Activated gamma-delta T cell (primary cell): ENCODE measurements around the gene SMCP.

Source experiments
- DNase-seq: peaks from one replicate; lab custom pipeline; 2025; lab: John Stamatoyannopoulos, UW

Gene SMCP

GRCh38 chr1:152886758-152887409 lies 8.8 kb downstream of the SMCP start:
- no peak for DNase-seq

DNA sequence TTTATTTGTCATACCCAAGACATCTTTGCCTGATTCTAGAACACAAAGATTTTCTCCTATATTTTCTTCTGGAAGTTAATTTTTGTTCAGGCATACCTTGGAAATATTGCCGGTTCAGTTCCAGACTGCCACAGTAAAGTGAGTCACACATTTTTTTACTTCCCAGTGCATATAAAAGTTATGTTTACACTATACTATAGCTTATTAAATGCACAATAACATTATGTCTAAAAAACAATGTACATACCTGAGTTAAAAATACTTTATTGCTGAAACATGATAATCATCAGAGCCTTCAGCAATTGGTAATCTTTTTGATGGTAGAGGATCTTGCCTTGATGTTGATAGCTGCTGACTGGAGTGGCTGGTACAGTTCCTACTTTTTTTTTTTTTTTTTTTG lies 10.0 kb downstream of the SMCP start:
- no peak for DNase-seq

DNA sequence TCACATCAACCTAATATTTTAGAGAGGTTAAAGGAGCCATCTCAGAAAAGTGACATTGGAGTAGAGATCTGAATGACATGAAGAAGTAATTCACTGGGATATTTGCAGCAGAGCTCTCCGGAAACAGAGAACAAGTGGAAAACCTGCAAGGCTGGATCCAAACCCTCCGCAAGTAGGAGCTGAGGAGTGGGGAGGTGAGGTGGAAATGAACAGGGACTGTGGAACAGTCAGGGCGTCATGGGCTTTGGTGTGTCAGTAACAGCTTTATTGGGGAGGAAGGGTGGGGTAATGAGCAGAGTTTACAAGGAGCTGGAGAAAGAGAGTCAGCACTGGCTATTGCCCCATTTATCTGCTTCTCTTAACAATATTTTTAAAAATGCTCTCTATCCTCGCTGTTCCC lies 20.9 kb downstream of the SMCP start:
- DNase-seq: no peak

GRCh38 chr1:152899883-152900282 lies 21.8 kb downstream of the SMCP start:
- no peak for DNase-seq

DNA sequence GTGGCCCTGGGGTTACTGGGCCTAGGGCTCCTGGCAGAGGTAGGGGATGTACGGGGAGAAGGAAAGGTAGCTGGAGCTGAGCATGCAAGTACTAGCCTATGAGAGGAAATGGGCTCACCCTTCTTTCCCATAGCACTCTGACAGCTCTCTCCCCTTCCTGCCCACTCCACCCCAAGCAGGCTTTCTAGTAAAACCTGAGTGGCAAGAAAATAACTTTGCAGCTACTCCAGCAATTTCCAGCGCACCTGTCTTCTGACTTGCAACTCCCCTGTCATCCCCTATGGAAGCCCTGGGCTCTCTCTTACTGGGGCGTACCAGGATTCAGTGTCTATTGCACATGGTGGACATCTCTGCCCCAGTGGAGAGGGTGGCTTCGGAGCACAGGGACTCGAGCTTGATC lies 23.5 kb downstream of the SMCP start:
- DNase-seq: no peak

GRCh38 chr1:152902636-152903035 lies 24.5 kb downstream of the SMCP start:
- no peak for DNase-seq

- DNase-seq: no peak
Measured at GRCh38 chr1:152904688-152905440, 26.7 kb downstream of the SMCP start.

GRCh38 chr1:152906023-152906565 lies 28.0 kb downstream of the SMCP start:
- no peak for DNase-seq

- DNase-seq: no peak
Measured at GRCh38 chr1:152907686-152908601, 29.8 kb downstream of the SMCP start, which contains the start of gene IVL. TSS of gene IVL (plus strand) at chr1:152908546. CDS start at chr1:152909798, 1,252 bp downstream.

DNA sequence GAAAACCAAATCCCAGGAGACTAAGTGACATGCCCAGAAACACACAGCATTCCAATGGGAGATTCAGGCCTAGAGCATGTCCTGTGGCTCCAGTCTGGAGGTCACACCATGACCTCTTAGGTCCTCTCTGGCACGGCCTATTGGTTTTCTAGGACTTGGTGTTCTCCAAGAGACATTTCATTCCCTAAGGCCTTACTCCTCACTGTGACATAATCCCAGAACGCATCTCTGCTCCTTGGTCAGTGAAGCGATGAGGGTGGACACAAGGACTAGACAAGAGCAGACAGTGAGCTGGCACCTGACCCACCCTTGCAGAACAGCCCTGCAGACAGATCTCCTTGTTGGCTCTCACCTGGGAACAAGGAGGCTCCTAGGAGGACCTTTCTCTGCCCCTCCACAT lies 31.1 kb downstream of the SMCP start:
- DNase-seq: no peak

DNA sequence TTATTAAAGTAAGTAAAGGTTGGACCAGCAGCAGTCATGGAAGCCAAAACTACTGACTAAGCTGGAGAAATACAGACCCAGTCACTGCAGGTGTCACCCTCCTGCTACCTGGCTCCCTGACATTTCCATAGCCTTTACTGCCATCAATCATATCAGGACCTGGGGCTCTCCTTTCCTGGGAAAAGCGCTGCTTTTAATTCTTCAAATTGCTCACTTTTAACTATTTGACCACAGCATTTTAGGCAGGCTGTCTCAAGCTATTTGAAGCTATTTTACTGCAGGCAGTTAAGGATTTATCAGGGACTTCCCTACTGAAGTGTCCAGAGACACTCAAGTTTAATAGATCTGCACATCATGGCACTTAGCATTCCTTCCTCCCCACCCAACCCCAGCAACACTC lies 34.3 kb downstream of the SMCP start:
- no peak for DNase-seq

DNA sequence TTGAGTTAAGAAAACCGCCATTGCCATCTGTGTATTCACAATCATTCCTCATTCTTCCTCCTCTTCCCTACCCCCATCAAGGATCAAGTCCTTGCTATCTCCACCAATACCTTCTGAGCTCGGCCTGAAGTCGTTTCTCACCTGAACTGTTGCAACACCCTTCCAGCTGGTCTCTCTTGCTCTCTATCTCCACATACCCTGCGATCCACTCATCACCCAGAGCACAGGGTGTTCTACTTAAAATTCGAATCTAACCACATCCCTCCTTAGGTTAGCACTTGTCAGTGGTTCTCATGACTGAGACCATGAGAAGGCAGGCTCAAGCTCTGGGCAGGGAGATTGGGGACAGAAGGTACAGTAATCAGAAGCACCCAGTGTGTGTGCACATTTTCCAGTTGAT lies 34.8 kb downstream of the SMCP start:
- no peak for DNase-seq

DNA sequence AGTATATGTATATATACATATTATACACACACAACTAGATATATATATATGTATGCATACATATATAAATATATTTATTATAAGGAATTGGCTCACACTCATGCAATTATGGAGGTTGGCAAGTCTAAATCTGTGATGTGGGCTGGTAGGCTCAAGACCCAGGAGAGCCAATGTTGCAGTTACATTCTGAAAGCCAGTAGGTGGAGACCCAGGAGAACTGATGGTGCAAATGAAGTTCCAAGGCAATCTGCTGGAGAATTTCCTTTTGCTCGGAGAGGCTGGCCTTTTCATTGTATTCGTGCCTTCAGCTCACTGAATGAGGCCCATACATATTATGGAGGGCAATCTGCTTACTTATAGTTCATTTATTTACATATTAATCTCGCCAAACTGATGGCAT lies 39.7 kb downstream of the SMCP start:
- DNase-seq: no peak

DNA sequence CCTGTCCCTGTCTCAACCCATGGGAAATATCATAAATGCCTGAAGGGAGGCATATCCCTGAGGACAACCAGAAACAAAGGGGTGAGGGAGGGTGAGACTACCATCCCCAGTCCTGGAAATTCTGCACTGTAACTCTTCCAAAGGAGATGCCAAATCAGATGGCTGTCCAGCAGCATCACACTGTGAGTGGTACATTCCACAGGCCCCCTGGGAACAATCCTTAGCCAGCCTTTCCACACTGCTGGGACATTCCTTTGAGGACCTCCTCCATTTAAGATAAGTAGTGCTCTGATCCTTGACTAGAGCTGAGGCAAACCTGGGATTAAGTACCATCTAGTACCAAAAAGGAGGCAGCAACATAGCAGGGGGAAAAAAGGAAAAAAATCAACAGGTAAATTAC lies 40.9 kb downstream of the SMCP start:
- DNase-seq: no peak

DNA sequence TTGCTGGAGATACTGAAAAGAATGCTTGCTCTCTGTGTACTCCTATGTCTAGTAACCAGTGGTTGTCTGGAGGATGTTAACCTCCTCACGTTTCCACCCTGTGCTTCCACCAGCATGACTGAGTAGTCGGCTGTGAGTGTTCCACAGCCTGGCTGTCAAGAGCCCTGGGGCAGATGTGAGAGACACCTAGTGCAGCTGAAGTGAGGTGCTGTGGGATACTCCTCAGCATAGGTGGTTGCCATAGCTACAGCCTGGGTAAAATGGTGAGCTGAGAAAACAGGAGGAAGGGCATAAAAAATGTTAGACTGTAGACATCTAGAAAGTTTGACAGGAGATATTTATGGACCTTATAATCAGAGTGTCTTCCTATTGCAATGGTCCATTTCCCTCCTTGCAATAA lies 46.1 kb downstream of the SMCP start:
- no peak for DNase-seq

DNA sequence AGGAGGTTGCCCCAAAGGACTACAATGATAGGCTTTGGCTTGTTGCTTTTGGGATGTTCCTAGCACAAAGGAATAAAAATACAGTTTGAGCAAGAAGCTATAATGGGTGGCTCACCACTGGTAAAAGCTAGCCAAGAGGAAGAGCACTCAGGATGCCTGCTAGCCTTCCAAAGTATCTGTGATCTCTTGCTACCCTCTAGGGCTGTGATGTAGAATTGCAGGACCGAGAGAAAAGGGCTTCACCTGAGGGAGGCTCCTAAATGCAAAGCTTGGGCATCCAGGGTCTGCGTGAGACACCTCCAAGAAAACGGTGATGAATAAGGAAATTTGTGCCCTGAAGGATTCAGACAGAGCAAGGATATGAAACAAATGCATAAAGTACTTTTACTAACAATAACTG lies 48.0 kb downstream of the SMCP start:
- DNase-seq: no peak

DNA sequence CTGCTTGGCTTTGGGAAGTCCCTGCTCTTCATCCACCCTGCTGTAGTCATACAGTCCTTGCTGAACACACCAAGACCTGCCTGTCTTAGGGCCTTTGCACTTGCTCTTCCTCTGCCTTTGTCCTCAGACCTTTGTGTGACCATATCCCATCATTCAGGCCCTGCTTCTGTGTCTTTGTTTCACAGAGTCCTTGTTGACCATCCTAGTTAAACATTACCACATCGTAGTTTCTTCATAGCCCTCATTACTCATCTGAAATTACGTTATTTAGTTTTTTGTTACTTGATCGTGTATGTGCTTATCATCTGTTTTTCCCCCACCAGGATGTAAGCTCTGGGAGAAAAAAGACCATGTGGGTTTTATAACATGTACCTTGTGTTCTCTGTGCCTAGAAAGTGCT lies 50.5 kb downstream of the SMCP start:
- no peak for DNase-seq

DNA sequence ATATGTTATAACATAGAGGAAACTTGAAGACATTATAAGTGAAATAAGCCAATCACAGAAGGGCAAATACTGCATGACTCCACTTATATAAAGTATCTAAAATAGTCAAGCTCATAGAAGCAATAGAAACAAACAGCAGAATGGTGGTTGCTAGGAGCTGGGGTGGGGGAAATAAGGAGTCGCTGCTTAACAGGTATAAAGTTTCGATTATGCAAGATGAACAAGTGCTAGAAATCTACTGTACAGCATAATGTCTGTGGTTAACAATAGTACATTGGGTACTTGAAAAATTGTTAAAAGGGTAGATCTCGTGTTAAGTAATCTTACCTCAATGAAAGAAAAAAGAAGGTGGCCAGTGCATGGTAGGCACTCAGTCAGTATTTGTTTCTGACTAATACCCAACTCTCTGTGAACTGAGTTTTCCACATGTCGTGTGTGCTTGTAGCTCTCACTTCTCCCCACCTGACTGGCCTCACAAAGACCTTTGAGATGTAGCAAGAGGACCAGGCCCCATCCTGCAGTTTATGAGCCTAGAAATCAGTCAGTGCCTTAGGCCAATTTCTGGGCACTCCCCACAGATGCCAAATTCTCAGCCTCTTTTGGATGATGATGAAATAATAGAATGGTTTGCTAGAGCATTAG lies 54.2 kb downstream of the SMCP start:
- DNase-seq: no peak

GRCh38 chr1:152933196-152933595 lies 55.1 kb downstream of the SMCP start:
- DNase-seq: no peak
